ENCODE measurements around the gene NRP1.

Gene NRP1

DNA sequence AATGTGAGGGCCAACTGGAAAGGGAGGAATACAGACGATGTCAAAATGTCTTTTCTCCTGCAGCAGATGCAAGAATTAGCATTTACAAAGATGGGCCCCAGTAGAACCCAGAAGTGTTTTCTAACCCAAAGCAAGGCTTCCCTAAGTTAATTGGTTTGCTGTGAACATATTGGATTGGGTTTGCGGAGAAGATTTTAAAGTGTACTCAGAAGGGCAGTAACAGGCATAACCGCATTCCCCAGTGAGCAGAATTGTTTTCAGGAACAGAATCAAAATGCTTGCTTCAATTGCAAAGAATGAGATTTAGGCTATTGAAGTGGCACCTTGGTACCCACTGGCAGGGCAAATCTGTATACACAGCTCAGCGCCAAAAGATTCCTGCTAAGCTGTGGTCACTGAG, 78.0 kb downstream of the NRP1 start:
- no peak for DNase-seq

GRCh38 chr10:33254556-33255160, 79.8 kb downstream of the NRP1 start:
- no peak for DNase-seq

DNA sequence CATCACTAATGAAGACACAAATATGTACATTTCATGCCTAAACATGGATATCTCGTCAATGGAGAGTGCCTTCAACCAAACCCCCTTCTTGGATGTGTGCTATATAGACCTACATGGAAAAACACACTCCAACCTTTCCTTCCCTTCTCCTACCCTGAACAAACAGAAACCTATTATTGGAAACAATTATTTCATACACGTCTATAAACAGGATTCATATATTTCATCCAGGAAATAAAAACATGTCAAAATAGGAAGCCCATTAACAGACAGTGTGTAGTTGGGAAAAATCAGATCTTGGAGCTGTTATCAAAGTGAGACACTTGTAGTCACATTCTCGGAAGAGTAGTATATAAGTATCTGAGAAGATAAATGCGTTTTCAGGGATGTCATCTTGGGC, 81.1 kb downstream of the NRP1 start:
- no peak for DNase-seq

DNA sequence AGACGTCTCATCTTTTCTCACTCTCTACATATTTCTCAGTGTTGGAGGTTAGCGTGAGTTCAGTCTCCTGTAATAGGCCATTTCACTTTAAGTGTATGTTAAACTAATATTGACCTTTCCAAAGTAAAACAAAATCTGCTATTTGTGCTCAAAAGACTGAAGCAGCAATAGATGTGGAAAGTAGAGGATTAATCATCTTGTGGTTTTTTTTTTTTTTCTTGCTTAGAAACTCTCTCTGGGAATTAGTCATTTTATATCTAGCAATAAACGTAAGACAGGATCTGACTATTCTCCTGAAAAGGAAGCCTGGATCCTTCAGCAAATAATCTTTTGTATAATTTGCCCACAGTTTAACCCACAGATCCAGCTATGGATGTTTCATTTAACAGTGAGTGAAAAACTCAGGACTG, 81.7 kb downstream of the NRP1 start:
- no peak for DNase-seq

- no peak for DNase-seq
These were observed 82.1 kb downstream of the NRP1 start for GRCh38 chr10:33252324-33252723.

- DNase-seq = no peak
These were observed 84.7 kb downstream of the NRP1 start for GRCh38 chr10:33249659-33250345.

GRCh38 chr10:33249137-33249536, 85.3 kb downstream of the NRP1 start:
- no peak for DNase-seq

DNA sequence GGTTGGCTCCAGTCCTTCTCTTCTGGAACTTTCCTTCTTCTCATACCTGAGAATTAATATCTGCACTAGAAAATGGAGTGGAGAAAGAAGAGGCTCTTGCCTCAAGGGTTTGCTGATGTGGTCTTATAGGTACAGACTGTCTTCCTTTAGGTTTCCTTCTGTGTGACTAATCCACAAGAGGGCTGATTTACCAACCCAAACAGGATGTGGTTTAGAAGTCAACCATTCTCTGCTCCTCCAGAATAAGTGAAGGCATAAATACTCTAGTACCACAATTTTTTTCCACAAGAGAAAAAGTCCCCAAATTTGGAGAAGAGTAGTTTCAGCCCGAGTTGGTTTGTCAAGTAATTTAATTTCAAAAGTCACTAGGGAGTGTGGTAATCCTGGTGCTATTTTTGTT, 85.8 kb downstream of the NRP1 start:
- DNase-seq = no peak

- no peak for DNase-seq
These were observed 87.1 kb downstream of the NRP1 start for GRCh38 chr10:33247221-33247922.

DNA sequence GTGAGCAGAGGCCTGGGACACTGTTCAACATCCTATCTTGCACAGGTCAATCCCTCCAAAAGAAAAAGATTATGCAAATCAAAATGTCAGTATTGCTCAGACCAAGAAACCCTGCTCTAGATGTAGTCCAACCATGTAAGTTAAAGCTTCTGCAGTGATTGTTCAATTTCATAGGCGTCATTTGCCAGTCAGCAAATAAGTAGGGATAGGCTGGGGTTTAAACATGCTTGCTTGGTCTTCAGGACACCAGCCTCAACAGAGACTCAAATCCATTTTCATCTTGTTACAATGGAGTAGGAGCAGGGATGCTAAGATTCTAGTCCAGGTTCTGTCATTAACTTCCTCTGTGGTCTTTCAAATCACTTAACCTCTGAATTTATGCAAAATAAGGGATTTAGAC, 89.1 kb downstream of the NRP1 start:
- DNase-seq = no peak

GRCh38 chr10:33244354-33244967, 90.0 kb downstream of the NRP1 start:
- DNase-seq = no peak

DNA sequence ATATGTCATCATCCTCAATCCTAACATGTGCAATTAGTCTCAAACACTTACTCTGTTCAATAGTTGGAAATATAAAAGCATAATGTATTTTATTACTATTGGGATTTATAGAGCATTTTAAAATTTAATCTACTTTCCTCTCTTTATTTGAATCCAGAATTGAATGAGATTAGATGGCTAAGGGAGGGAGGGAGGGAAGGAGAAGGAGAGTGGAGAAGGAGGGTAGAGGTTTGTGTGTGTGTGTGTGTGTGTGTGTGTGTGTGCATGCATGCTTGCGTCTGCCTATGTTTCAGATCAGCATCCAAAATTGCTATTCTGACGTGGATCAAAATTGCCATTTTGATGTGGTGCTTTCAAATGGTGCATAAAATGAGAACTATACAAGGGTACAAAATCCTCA, 90.8 kb downstream of the NRP1 start:
- DNase-seq = no peak

GRCh38 chr10:33242931-33243330, 91.5 kb downstream of the NRP1 start:
- DNase-seq = no peak

- no peak for DNase-seq
These were observed 93.1 kb downstream of the NRP1 start for GRCh38 chr10:33241351-33241750.

- no peak for DNase-seq
These were observed 93.5 kb downstream of the NRP1 start for GRCh38 chr10:33240931-33241330.

- DNase-seq = no peak
These were observed 94.2 kb downstream of the NRP1 start for GRCh38 chr10:33240258-33240657.

DNA sequence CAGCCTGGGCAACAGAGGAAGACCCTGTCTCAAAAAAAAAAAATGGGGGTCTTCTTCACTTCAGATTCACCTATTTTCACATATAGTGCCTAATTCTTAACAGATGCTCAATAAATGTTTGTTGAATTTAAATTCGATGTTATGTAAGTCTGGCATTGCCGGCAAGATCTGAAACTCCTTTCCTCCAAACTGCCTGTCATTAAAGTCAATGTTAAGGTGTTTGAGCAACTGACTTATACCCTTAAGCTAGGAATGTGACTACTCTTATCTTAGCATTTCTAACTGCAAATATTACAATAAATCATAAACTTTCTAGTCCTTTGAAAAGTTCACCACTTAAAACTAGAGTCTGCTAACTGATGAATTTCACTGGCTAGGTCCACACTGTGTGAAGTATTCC, 95.2 kb downstream of the NRP1 start:
- no peak for DNase-seq

GRCh38 chr10:33238643-33239042, 95.8 kb downstream of the NRP1 start:
- no peak for DNase-seq

- no peak for DNase-seq
These were observed 96.5 kb downstream of the NRP1 start for GRCh38 chr10:33237736-33238624.

DNA sequence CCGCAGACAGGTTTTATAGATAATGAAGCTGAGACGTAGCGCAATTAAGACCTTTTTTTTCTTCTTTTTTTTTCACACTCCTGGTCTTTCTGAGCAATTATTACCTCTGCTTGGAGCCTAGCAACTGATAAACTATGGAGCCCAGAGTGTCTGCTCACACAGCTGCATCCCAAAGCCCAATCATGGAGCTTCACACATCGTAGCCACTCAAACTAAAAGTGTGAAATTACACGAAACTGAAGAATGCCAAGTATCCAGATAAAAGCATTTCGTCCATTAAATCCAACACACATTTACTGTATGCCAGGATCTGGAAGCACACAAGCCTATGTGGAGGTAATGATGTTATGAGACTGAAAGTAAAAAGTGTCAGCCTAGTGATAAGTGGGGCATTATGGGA, 97.6 kb downstream of the NRP1 start:
- DNase-seq = no peak

GRCh38 chr10:33235951-33236350, 98.5 kb downstream of the NRP1 start:
- DNase-seq = no peak

DNA sequence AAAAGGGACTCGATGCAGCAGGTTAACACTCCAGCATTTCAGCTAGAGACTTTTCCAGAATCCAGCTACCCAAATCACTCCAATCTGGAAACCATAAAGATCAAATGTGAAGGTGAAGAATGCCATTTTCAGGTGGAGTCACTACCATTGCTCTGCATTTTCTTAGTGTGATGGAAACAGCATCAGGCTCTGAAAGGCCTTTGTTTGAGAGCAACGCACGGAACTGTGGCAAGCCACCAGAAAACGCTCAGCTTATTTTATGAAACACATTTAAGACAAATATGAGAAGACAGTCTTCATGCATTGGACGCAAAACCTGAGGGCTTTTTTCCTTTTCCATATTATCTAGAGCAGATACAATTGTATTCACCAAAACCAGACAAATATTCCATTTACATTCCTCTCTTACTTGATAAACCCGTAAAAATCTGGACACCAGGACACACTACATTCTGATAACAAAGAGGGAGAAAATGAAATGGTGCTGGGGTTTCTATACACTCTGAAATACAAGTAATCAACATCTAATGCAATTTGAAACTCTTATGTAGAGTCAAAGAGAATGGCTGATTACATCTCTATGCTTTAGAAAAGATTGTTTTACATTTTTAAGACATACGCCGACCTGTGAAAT, 99.1 kb downstream of the NRP1 start:
- no peak for DNase-seq
